Hepatic stellate cell (primary cell): Measurements from ENCODE around the gene AKAP6.
A peak's percentile ranks its signal among the peaks of the same experiment; 100 is the strongest.

Experiments
- DNase-seq: peaks from one replicate; pipeline ENCODE4 v3.0.0; 2011; ENCODE audit warnings: low spot score

Gene AKAP6

GRCh38 chr14:32710231-32710671, 381.2 kb downstream of the AKAP6 start:
- no peak for DNase-seq

- no peak for DNase-seq
Observed at GRCh38 chr14:32710731-32711680, 381.9 kb downstream of the AKAP6 start.

- no peak for DNase-seq
Observed at GRCh38 chr14:32713856-32714255, 384.8 kb downstream of the AKAP6 start.

- no peak for DNase-seq
Observed at GRCh38 chr14:32719601-32720000, 390.5 kb downstream of the AKAP6 start.

GRCh38 chr14:32720927-32721326, 391.8 kb downstream of the AKAP6 start:
- DNase-seq: no peak

GRCh38 chr14:32722631-32723183, 393.6 kb downstream of the AKAP6 start:
- DNase-seq: no peak

- peak; percentile 16 for DNase-seq
Observed at GRCh38 chr14:32724867-32725471, 395.9 kb downstream of the AKAP6 start.

GRCh38 chr14:32726516-32726915, 397.4 kb downstream of the AKAP6 start:
- DNase-seq: no peak

- DNase-seq: no peak
Observed at GRCh38 chr14:32727832-32728231, 398.7 kb downstream of the AKAP6 start.

- no peak for DNase-seq
Observed at GRCh38 chr14:32728526-32728925, 399.4 kb downstream of the AKAP6 start.

GRCh38 chr14:32728976-32729375, 399.9 kb downstream of the AKAP6 start:
- no peak for DNase-seq

- no peak for DNase-seq
Observed at GRCh38 chr14:32731249-32731648, 402.2 kb downstream of the AKAP6 start.

GRCh38 chr14:32733015-32733414, 403.9 kb downstream of the AKAP6 start:
- DNase-seq: no peak

- no peak for DNase-seq
Observed at GRCh38 chr14:32734261-32734660, 405.2 kb downstream of the AKAP6 start.

GRCh38 chr14:32737621-32738020, 408.5 kb downstream of the AKAP6 start:
- DNase-seq: no peak

GRCh38 chr14:32738206-32738871, 409.2 kb downstream of the AKAP6 start:
- no peak for DNase-seq

- no peak for DNase-seq
Observed at GRCh38 chr14:32744811-32745445, 415.8 kb downstream of the AKAP6 start.

- DNase-seq: no peak
Observed at GRCh38 chr14:32754209-32754608, 425.1 kb downstream of the AKAP6 start.

- DNase-seq: no peak
Observed at GRCh38 chr14:32756173-32756572, 427.1 kb downstream of the AKAP6 start.

- no peak for DNase-seq
Observed at GRCh38 chr14:32756775-32757174, 427.7 kb downstream of the AKAP6 start.

GRCh38 chr14:32757568-32757967, 428.5 kb downstream of the AKAP6 start:
- DNase-seq: no peak

GRCh38 chr14:32761381-32761968, 432.4 kb downstream of the AKAP6 start:
- peak; percentile 21 for DNase-seq
